Hematopoietic multipotent progenitor cell treated with erythropoietin and hydrocortisone succinate and interleukin-3 and kit ligand, for 17 days (in vitro differentiated cells): ENCODE measurements around the gene ADAM33.

Experiments used
- DNase-seq: peaks from one replicate; pipeline ENCODE4 v3.0.0-alpha.2; 2015; ENCODE audit warnings: low spot score

Gene ADAM33

DNA sequence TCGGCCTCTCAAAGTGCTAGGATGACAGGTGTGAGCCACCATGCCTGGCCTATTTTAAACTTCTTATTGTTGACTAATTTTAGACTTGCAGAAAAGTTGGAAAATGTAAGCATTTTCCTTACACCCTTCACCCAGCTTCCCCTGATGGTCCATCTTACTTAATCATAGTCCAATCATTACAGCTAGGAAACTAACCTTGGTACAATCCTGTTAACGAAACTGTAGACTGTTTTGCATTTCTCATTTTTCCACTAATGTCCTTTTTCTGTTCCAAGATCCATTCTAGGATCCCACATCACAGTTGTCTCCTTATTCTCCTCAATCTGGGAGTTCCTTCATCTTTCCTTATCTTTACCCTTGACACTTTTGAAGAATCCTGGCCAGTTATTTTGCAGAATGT lies 18.0 kb downstream of the ADAM33 start:
- no peak for DNase-seq

DNA sequence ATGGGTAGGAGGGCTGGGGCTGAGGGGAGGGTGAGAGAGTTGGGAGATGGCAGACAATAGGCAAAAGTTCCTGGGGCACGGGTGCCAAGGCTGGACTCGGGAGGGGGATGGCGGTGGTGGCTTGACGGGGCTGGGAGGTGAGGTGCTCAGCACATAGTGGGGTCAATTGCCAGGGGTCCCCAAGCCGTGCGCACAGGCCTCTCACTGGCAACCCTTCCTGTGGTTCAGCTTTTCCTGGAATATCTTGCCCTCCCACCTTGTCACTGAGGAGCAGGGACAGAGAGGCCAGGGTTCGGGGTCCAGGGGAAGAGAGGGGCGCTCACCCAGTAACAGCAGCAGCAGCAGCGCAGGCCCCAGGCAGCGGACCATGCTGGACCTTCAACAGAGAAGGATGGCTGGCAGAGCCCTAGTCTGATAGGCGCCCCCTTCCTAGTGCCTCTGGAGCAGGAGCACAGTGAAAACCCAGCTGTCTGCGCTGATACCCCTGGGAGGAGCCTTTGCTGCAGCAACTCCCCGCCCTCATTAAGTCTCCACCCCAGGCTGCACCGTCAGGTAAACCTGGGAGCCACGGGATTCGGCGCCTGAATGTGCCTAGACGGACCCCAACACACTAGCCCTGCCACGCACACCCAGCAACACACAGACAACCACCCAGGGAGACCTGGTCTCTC lies 18.6 kb downstream of the ADAM33 start, which contains the start of gene GFRA4:
TSS of gene GFRA4 (minus strand) at position 369 of the 671 bp plus-strand sequence. CDS start at position 369, 0 bp downstream.
- DNase-seq, result no peak

GRCh38 chr20:3661814-3662665 lies 19.8 kb downstream of the ADAM33 start:
- no peak for DNase-seq

DNA sequence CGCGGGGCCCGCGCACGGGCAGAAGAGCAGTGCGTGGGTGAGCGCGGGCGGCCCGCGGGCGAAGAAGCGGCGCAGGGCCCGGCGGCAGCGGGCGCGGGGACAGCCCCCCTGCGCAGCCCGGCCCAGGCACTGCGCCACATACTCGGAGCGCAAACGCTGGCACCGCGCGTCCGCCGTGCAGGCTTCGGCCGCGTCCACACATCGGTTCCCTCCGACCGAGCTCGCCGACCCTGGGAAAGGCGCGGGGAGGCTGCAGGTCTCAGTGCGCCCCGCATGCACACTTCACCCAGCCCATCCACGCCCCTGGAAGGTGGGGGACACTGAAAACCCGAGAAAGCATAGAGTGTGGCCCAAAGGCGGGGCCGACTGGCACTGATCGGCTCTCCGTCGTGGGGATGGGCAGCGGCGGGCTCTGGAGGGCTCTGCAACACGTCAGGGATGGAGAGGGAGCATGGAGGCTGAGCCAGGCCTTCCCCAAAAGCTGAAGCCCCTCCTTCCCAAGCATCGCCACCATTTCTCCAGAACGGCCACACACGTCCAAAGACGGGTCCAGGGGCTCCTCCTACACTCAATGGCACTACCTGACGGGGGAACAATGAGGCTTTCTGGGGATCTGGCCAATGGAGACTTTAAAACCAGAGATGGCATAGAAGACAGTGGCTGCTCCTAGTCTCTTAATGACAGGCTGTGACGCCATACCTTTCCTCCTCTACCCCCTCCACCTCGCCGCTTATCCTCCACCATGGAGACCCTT lies 20.6 kb downstream of the ADAM33 start:
- DNase-seq, result no peak

- DNase-seq, result no peak
Observed at GRCh38 chr20:3660262-3661059, 21.3 kb downstream of the ADAM33 start.

DNA sequence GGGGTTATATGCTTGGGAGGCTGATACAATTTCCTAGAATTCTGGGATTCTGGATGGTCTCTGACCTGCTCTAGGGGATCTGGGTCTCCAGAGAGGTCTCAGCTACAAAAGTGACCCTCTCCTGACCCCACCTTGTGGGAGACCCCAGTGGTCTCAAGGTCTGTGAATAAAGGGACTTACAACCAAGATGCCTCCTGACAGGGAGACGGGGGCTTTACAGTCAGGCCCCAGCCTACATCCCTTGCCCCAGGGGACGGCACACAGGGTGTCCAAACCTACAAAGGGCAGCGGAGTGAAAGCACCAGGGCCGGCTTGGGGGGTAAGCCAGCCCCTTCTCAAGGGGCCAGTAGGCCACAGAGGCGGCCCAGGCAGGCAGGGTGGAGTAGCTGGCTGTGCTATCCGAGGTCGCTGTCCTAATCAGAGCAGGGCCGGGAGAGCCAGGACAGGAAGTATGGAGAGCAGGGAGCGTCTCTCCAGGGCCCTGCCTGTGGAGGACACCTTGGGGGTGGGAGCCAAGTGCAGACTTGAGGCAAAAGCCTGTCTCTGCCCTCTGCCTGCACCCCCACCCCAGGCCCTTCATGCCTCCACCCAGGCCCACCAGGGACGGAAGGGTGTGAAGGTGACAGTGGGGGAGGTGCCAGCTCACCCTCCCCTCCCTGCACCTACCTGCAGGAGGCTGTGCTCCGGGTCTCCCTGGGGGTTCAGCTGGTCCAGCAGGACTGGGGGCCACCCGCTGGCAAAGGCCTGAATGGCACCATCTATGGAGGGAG lies 22.1 kb downstream of the ADAM33 start:
- DNase-seq, result no peak

DNA sequence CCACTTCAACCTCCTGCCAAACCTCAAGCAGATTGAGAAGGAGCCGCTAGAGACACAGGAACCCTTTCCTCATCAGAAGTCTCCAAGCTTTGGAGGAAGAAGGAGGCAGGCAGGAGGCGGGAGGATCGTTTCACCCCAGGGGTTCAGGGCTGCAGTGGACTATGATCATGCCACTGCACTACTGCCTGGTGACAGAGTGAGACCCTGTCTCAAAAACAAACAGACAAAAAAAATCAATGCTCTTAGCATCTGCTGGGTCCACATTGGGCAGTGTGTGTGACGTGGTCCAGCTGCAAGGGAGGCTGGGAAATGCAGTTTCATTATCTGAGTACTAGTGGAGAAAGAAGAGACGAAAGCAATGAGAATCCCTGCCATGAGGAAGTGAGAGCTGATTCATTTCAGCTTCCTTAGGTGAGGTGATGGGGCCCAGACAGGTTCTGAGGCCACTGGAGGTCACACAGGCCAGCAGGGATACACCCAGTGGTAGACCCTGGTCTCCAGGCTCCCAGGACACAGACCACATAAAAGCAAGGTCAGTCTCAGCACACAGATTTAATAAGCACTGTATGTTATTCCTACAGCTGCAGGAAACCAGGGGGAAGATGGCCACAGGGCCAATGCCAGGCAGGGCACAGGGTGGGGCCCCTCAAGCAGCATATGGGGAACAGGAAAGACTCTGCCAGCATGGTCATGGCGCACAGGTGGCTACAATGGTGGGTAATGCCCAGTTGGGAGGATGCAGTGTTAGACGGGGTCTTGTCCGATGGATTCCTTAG lies 22.9 kb downstream of the ADAM33 start:
- DNase-seq, result no peak

DNA sequence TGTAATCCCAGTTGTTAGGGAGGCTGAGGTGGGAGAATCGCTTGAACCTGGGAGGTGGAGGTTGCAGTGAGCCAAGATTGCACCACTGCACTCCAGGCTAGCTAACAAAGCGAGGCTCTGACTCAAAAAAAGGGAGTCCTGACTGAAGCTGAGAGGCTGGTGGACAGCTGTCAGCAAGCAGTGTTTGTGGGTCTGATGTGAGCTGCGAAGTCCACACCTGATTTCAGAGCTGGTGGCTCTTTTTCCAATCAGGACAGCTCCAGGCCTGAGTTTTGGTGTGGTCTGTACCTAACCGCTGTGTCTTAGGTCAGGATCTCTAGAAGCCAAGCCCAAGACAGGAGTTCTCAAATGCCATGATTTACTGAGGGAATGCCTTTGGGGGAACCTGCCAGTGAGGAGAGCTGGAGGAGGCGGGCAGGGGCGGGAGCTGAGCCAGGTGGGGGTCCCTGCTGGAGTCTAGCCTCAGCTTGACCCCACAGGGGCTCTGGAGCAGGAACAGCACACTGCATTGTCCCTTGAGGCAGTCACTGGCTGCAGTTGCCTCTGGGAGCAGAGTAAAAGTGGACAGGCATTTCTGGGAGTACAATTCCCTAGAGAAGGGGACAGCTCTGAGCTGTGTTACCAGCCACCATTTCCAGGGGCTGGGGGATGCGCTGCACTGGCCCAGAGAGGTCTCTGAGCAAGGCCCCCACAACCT lies 23.6 kb downstream of the ADAM33 start:
- DNase-seq, result no peak

GRCh38 chr20:3655131-3655405 lies 26.7 kb downstream of the ADAM33 start:
- no peak for DNase-seq

DNA sequence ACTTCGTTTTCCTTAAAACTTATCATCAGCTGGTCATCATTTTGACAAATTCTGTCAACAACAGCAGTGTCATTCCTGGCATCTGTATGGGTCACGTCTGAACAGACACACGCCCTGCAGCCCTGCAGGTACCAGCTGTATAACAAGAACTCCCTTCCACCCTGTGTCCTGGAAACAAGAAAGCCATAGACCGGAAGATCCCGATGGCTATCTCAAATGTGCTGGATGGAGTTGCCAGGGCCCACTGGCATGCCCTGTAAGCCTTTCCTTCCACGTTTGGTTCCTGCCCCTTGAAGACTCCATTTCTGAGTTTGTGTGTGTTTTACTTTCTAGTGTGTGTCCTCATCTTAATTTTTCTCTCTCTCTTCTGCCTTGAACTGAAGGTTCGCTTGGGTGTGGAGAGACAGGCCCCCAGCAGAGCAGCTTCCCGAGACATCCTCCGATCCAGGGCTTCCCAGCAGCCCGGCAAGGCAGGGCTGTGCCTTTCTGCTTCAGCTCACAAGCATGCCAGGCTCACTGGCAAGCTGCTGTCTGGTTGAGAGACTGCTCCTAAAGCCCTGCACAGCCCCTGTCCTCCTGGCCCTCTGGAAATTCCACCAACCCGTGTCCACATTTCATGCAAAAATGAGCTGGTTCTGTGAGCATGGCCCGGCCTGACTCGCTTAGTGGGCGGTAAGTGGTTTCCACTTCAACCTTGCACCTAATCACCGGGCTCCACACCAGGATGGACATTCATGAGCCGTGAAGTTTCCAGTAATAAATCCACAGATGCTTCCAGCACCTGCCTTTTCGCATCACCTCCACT lies 27.3 kb downstream of the ADAM33 start:
- DNase-seq, result no peak

DNA sequence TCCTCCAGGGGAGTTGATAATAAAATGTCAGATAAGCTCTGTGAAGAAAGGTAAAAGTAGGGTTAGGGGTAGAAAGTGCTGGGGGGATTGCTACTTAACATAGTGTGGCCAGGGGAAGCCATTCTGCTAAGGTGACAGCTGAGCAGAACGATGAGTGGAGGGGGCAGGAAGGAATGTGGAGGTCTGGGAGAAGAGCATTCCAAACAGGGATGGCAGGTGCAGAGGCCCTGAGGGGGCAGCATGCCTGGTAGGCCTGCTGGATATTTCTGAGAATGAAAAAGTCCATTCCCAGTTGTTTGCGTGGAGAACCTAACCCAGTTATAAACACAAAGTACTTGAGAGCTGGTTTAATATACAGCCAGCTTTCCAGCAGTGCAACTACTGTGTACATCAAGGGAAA lies 27.9 kb downstream of the ADAM33 start:
- DNase-seq, result peak; percentile 18

- no peak for DNase-seq
Observed at GRCh38 chr20:3652676-3653596, 28.9 kb downstream of the ADAM33 start.

DNA sequence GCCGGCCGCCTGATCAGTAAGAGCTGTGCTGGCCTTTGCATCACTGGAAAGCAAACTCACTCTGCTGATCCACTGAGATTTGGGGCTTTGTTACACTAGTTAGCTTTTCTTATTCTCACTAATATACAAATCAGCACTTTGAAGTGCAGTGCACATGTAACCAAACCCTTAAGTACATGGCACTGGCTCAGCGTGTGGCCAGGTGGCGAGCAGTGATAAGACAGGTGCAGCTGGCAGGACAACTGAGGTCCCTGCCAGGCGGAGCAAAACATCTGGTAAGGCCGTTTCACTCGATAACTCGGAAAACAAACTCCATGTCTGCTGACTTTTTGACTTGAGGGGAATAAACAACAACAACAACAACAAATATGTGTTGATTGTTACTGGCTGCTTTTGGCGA lies 29.6 kb downstream of the ADAM33 start:
- DNase-seq, result peak; percentile 79

GRCh38 chr20:3651204-3651962 lies 30.4 kb downstream of the ADAM33 start:
- DNase-seq, result peak; percentile 8

DNA sequence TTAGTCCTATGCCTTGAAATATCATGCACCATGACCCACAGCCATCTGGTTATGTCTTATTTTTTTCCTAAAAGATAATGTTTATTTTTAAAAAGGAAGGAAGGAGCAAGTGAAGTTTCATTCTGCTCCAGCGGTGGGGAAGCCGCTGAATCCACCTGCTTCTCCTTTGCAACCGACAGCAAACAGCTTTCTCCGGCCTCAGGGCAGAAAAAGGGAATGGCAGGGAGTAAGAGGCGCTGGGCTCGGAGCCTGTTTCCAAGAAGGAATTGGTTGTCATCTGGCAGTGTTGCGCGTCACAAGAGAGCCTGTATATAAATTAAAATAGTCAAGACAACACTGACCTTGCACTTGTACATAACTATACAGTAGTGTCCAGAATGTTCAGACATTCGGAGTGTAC lies 32.9 kb downstream of the ADAM33 start:
- no peak for DNase-seq

DNA sequence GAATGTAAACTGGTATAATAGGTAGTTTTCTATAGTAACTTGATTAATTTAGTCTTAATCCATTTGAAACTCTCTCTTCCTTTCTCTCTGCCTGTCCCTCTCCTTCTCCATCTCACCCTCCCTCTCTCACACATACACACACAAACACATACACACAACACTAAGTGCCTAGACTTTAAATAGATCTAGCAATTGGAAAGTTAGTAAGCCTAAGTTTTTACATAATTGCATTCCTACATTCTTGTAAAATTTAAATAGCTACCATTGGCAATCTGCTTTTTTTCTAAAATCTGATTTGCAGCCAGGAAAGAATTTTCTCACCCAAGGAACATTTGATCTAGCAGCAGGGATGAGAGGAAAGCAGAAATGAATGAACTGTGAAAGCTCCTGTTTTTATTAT lies 34.3 kb downstream of the ADAM33 start:
- DNase-seq, result no peak

DNA sequence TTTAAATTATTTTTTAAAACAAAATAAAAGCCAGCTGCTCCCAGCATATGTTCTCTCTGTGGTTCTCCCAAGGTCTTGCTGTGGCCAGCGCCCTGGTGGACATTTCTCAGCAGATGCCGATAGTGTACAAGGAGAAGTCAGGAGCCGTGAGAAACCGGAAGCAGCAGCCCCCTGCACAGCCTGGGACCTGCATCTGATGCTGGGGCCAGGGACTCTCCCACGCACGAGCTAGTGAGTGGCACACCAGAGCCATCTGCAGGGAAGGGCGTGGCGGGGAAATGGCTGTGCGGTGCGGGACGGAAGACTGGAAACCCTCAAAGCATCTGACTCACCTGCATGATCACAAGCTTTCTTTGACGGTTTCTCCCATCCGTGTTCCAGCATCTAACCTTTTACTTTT lies 35.2 kb downstream of the ADAM33 start:
- no peak for DNase-seq
